ENCODE results near the gene NEUROD2.

- no peak for TF ChIP-seq CTCF (IDR thresholded peaks at IDR 0.05; ENCODE audit: low read depth, low read length, poor library complexity, severe bottlenecking)
- TF ChIP-seq EZH2phosphoT487 (IDR thresholded peaks at IDR 0.05; ENCODE audit: borderline replicate concordance, low read length), result no peak
Measured at GRCh38 chr17:39622380-39623006, 14.8 kb upstream of the NEUROD2 start.

Measured in DOHH2 (cell line).